Measurements from ENCODE around the gene TSPAN18.

TSPAN18 gene

GRCh38 chr11:44726283-44727113, at the start of gene TSPAN18:
Gene TSPAN18 (plus strand): TSS chr11:44726962. CDS start chr11:44906417, 179,455 bp downstream.
- peak; percentile 71 for DNase-seq

- DNase-seq, result peak; percentile 74
These were observed 45.7 kb upstream of the TSPAN18 start for GRCh38 chr11:44680982-44681597.

- no peak for DNase-seq
These were observed 45.1 kb upstream of the TSPAN18 start for GRCh38 chr11:44681698-44682097.

- no peak for DNase-seq
These were observed 41.9 kb upstream of the TSPAN18 start for GRCh38 chr11:44684859-44685281.

GRCh38 chr11:44687388-44687787, 39.4 kb upstream of the TSPAN18 start:
- DNase-seq, result no peak

GRCh38 chr11:44689265-44689664, 37.5 kb upstream of the TSPAN18 start:
- DNase-seq, result no peak

- no peak for DNase-seq
These were observed 36.1 kb upstream of the TSPAN18 start for GRCh38 chr11:44690651-44691050.

- DNase-seq, result no peak
These were observed 34.3 kb upstream of the TSPAN18 start for GRCh38 chr11:44692460-44692859.

GRCh38 chr11:44693654-44694119, 33.1 kb upstream of the TSPAN18 start:
- no peak for DNase-seq

GRCh38 chr11:44694443-44694842, 32.3 kb upstream of the TSPAN18 start:
- peak; percentile 18 for DNase-seq

- DNase-seq, result no peak
These were observed 31.5 kb upstream of the TSPAN18 start for GRCh38 chr11:44695169-44695833.

- DNase-seq, result no peak
These were observed 28.4 kb upstream of the TSPAN18 start for GRCh38 chr11:44698252-44698912.

GRCh38 chr11:44699497-44700408, 27.0 kb upstream of the TSPAN18 start:
- DNase-seq, result no peak

GRCh38 chr11:44701276-44701675, 25.5 kb upstream of the TSPAN18 start:
- DNase-seq, result no peak

- DNase-seq, result no peak
These were observed 23.9 kb upstream of the TSPAN18 start for GRCh38 chr11:44702889-44703288.

- DNase-seq, result no peak
These were observed 19.7 kb upstream of the TSPAN18 start for GRCh38 chr11:44707094-44707493.

- no peak for DNase-seq
These were observed 18.8 kb upstream of the TSPAN18 start for GRCh38 chr11:44708009-44708408.

- DNase-seq, result no peak
These were observed 18.1 kb upstream of the TSPAN18 start for GRCh38 chr11:44708523-44709280.

- no peak for DNase-seq
These were observed 17.5 kb upstream of the TSPAN18 start for GRCh38 chr11:44709281-44709562.

- no peak for DNase-seq
These were observed 16.8 kb upstream of the TSPAN18 start for GRCh38 chr11:44709966-44710365.

- no peak for DNase-seq
These were observed 15.5 kb upstream of the TSPAN18 start for GRCh38 chr11:44711113-44711786.
